PC-3 (cell line): Measurements from ENCODE around the gene ZNF785. TPM values are rescaled to one million over a fixed set of nuclear protein-coding genes. Genes with fewer than 3 reads are reported as not detected.
A peak's percentile ranks its signal among the peaks of the same experiment; 100 is the strongest.

Experiments used
- ATAC-seq: fragments of 200-7000 bp; cut with Tn5 transposase; 2 replicates; pipeline ENCODE4 v1.9.1; 2020; ENCODE audit warnings: mild to moderate bottlenecking, moderate library complexity
- BruUV-seq: library from RNA; stranded (reverse); fragments of 400-500 nt; replicated peaks from 2 replicates; lab custom pipeline; 2021; lab: Mats Ljungman, UMichigan
- CTCF ChIA-PET: fragments of 300-600 bp; sonication (Branson Sonifier 250); formaldehyde crosslinking; loops from one replicate; lab custom pipeline; 2022; ENCODE audit warnings: antibody characterized with exemption; lab: Charles Lee
- POLR2A ChIA-PET: fragments of 300-600 bp; sonication (Branson Sonifier 250); formaldehyde crosslinking; loops from one replicate; lab custom pipeline; 2022; ENCODE audit warnings: antibody characterized with exemption; ENCODE audit not compliant: unreplicated experiment; lab: Charles Lee
- DNase-seq: peaks from one replicate; pipeline ENCODE4 v3.0.0-alpha.2; 2015
- H2AFZ ChIP-seq: fragments of 300-600 bp; sonication (generic); 2 replicates; pipeline ENCODE4 v1.6.0; 2016; ENCODE audit warnings: antibody characterized with exemption, low read length
- H3F3A ChIP-seq: fragments of 300-600 bp; sonication (generic); one replicate; pipeline ENCODE4 v1.6.0; 2017; ENCODE audit warnings: antibody characterized with exemption, low read length, control low read depth, mild to moderate bottlenecking; ENCODE audit not compliant: unreplicated experiment
- H3K27ac ChIP-seq: fragments of 300-600 bp; sonication (generic); 2 replicates; pipeline ENCODE4 v1.5.1; 2016; ENCODE audit warnings: mild to moderate bottlenecking, low read length
- H3K27me3 ChIP-seq: fragments of 300-600 bp; sonication (generic); 2 replicates; pipeline ENCODE4 v1.6.1; 2016; ENCODE audit warnings: low read length, mixed read lengths
- H3K36me3 ChIP-seq: fragments of 300-600 bp; sonication (generic); 2 replicates; pipeline ENCODE4 v1.6.1; 2016; ENCODE audit warnings: low read depth, mixed run types, low read length, mixed read lengths
- H3K4me1 ChIP-seq: fragments of 300-600 bp; sonication (generic); 2 replicates; pipeline ENCODE4 v1.5.1; 2016; ENCODE audit warnings: low read length; ENCODE audit not compliant: insufficient read depth
- H3K4me2 ChIP-seq: fragments of 300-600 bp; sonication (generic); 2 replicates; pipeline ENCODE4 v1.6.0; 2016; ENCODE audit warnings: low read length
- H3K4me3 ChIP-seq: fragments of 300-600 bp; sonication (generic); 2 replicates; pipeline ENCODE4 v1.5.1; 2016; ENCODE audit warnings: mild to moderate bottlenecking, low read length, mixed read lengths
- H3K79me2 ChIP-seq: fragments of 300-600 bp; sonication (generic); 2 replicates; pipeline ENCODE4 v1.6.1; 2017; ENCODE audit warnings: low read length, mixed read lengths
- H3K9ac ChIP-seq: fragments of 300-600 bp; sonication (generic); 2 replicates; pipeline ENCODE4 v1.6.0; 2016; ENCODE audit warnings: mild to moderate bottlenecking, low read length
- H3K9me2 ChIP-seq: fragments of 300-600 bp; sonication (generic); replicated peaks from 2 replicates; pipeline ENCODE4 v1.6.1; 2016; ENCODE audit warnings: mixed run types, low read length, mixed read lengths
- H3K9me3 ChIP-seq: fragments of 300-600 bp; sonication (generic); 2 replicates; pipeline ENCODE4 v1.6.1; 2016; ENCODE audit warnings: low read length, mixed read lengths
- H4K20me1 ChIP-seq: fragments of 300-600 bp; sonication (generic); 2 replicates; pipeline ENCODE4 v1.6.1; 2016; ENCODE audit warnings: low read length, mixed read lengths
- EZH2 ChIP-seq: fragments of 300-600 bp; sonication (generic); IDR thresholded peaks from one replicate; pipeline ENCODE4 v1.6.1; 2017; ENCODE audit warnings: antibody characterized with exemption, mild to moderate bottlenecking, low read length; ENCODE audit not compliant: unreplicated experiment
- EZH2phosphoT487 ChIP-seq: fragments of 300-600 bp; sonication (generic); IDR thresholded peaks from 2 replicates; pipeline ENCODE4 v1.6.1; 2018; ENCODE audit warnings: mild to moderate bottlenecking, antibody characterized with exemption, low read length, borderline replicate concordance
- intact Hi-C: fragments of 100-400 bp; cut with micrococcal nuclease; formaldehyde crosslinking; loops from 2 replicates; pipeline ENCODE4 v1.9.0; 2023
- total RNA-seq: library from RNA; depleted of rRNA; stranded (reverse); fragments of >200 nt; gene quantifications from 2 replicates; pipeline ENCODE4 v1.2.3, GENCODE V29; 2014
- TF ChIP-seq, protein P1 (sequence below): fragments of 300-600 bp; sonication (generic); conservative IDR thresholded peaks from 2 replicates; pipeline ENCODE4 v1.5.1; 2017; ENCODE audit warnings: antibody characterized with exemption, low read depth, mild to moderate bottlenecking, low read length

ZNF785 gene
- total RNA-seq, 1 experiment from 2014 or later, result 4.9 TPM

DNA sequence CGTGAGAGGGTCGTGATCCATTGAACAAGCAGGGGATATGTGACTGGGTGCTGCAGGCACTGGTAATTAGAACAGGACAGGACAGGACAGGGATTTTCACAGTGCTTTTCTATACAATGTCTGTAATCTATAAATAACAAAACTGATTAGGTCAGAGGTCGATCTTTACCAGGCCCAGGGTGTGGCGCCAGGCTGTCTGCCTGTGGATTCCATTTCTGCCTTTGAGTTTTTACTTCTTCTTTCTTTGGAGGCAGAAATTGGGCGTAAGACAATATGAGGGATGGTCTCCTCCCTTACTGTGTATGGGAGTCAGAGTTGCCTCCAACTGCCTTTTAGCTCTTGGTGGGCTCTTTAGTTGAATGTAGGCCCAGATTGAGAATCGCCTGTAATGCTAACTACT is 25.8 kb downstream of the ZNF785 start:
- DNase-seq (no peak), ATAC-seq (no peak)
- no peak overlapping the region for H3K4me3 ChIP-seq
- peaks cover 29% of the 10 kb centered on the region for H3K79me2 ChIP-seq
- no peaks in the 10 kb centered on the region for H3K9me2 ChIP-seq
- BruUV-seq, result no TSS peak
- no peak overlapping the region for H3K9ac ChIP-seq
- no peaks in the 10 kb centered on the region for H3K9me3 ChIP-seq
- intact Hi-C loops, result no loop called here
- H3K4me1 ChIP-seq, result peaks cover 3% of the 10 kb centered on the region; the same call in 1 of the 2 replicates
- H3K27ac ChIP-seq, result no peak overlapping the region
- TF ChIP-seq, protein P1, sequence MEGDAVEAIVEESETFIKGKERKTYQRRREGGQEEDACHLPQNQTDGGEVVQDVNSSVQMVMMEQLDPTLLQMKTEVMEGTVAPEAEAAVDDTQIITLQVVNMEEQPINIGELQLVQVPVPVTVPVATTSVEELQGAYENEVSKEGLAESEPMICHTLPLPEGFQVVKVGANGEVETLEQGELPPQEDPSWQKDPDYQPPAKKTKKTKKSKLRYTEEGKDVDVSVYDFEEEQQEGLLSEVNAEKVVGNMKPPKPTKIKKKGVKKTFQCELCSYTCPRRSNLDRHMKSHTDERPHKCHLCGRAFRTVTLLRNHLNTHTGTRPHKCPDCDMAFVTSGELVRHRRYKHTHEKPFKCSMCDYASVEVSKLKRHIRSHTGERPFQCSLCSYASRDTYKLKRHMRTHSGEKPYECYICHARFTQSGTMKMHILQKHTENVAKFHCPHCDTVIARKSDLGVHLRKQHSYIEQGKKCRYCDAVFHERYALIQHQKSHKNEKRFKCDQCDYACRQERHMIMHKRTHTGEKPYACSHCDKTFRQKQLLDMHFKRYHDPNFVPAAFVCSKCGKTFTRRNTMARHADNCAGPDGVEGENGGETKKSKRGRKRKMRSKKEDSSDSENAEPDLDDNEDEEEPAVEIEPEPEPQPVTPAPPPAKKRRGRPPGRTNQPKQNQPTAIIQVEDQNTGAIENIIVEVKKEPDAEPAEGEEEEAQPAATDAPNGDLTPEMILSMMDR, result no peak
- TF ChIP-seq EZH2phosphoT487 (no peak), EZH2 (no peak)
- CTCF ChIA-PET, result no interaction called here
- no peak overlapping the region for H2AFZ ChIP-seq
- no peak overlapping the region for H3K4me2 ChIP-seq
- H3K36me3 ChIP-seq, result no peaks in the 10 kb centered on the region
- no peaks in the 10 kb centered on the region for H3K27me3 ChIP-seq
- POLR2A ChIA-PET, result no interaction called here
- H4K20me1 ChIP-seq, result no peaks in the 10 kb centered on the region
- no peaks in the 10 kb centered on the region for H3F3A ChIP-seq

DNA sequence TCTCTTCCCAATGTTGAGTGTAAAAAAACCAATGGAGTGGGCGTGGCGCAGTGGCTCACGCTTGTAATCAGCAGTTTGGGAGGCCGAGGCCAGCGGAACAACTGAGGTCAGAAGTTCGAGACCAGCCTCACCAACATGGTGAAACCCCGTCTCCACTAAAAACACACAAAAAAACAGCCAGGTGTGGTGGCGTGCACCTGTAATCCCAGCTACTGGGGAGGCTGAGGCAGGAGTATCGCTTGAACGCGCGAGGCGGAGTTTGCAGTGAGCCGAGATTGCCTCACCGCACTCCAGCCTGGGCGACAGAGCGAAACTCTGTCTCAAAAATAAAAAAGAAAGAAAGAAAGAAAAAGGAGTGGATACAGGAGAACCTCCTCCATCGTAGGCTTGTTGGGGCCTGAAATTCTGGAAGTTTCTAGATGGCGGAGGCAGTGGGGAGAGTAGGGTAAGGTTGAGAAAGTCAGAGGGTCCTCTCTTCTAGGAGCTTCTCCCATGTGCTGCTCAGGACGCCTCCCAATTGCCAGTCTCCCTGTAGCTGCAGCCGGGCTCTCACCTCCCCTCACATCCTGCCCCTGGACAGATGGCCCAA is 26.6 kb downstream of the ZNF785 start:
- Histone ChIP-seq H3K9me2 (no peaks in the 10 kb centered on the region), H3K79me2 (peaks cover 29% of the 10 kb centered on the region), H3K9ac (peak overlapping the region; percentile 74), H3K27ac (peak overlapping the region; percentile 49), H3K4me2 (peak overlapping the region; percentile 73), H3F3A (no peaks in the 10 kb centered on the region), H3K4me1 (peaks cover 3% of the 10 kb centered on the region; the same call in 1 of the 2 replicates), H3K27me3 (no peaks in the 10 kb centered on the region), H4K20me1 (no peaks in the 10 kb centered on the region), H3K36me3 (no peaks in the 10 kb centered on the region), H2AFZ (peak overlapping the region; percentile 90), H3K4me3 (peak overlapping the region; percentile 92; the same call in 1 of the 2 replicates), H3K9me3 (no peaks in the 10 kb centered on the region)
- TF ChIP-seq EZH2 (no peak), EZH2phosphoT487 (no peak)
- TF ChIP-seq, protein P1, result no peak
- intact Hi-C loops, result loop anchor here (1.0 kb wide), 2 partner anchors 24 to 26 kb away; partner anchors contain the start of gene ZNF785
- ATAC-seq, result no peak
- ChIA-PET CTCF (interaction anchor here (0.7 to 1.4 kb wide), 4 partner anchors 18 to 129 kb away, joined by 3 to 6 read pairs (median 4); partner anchors contain the start of gene DCTPP1), POLR2A (interaction anchor here (0.5 to 1.4 kb wide), 6 partner anchors 9 to 1695 kb away, joined by 3 to 8 read pairs (median 6); partner anchors contain the start of genes CORO1A, SH2B1 and ZNF689)
- DNase-seq, result no peak
- BruUV-seq, result TSS peak; percentile 93
